DOHH2 (cell line): ENCODE results near the gene CFAP58.

Source experiments
- H3F3A ChIP-seq: fragments of 200-600 bp; sonication (generic), shearing (Covaris generic); 2 replicates; pipeline ENCODE4 v1.6.0; 2016; ENCODE audit warnings: antibody characterized with exemption, mild to moderate bottlenecking; ENCODE audit not compliant: control insufficient read depth, insufficient read depth
- H3K27ac ChIP-seq: fragments of 200-600 bp; sonication (generic); 2 replicates; pipeline ENCODE4 v1.5.1; 2014; ENCODE audit warnings: low read depth, mild to moderate bottlenecking, low read length, moderate library complexity
- H3K27me3 ChIP-seq: fragments of 200-600 bp; sonication (generic); 2 replicates; pipeline ENCODE4 v1.6.1; 2014; ENCODE audit warnings: mild to moderate bottlenecking, low read length, mixed read lengths; ENCODE audit not compliant: control insufficient read depth
- H3K36me3 ChIP-seq: fragments of 200-600 bp; sonication (generic); 2 replicates; pipeline ENCODE4 v1.6.1; 2014; ENCODE audit warnings: mild to moderate bottlenecking, low read length, moderate library complexity, mixed read lengths; ENCODE audit not compliant: control insufficient read depth
- H3K4me1 ChIP-seq: fragments of 200-600 bp; sonication (generic); 2 replicates; pipeline ENCODE4 v1.6.1; 2014; ENCODE audit warnings: mild to moderate bottlenecking, low read length, mixed read lengths; ENCODE audit not compliant: control insufficient read depth
- H3K4me2 ChIP-seq: fragments of 200-600 bp; sonication (generic); 2 replicates; pipeline ENCODE4 v1.6.0; 2014; ENCODE audit warnings: mild to moderate bottlenecking, low read length, moderate library complexity
- H3K4me3 ChIP-seq: fragments of 200-600 bp; sonication (generic); 2 replicates; pipeline ENCODE4 v1.5.1; 2014; ENCODE audit warnings: mild to moderate bottlenecking, low read length, mixed read lengths
- H3K79me2 ChIP-seq: fragments of 200-600 bp; sonication (generic); 2 replicates; pipeline ENCODE4 v1.6.1; 2014; ENCODE audit warnings: mild to moderate bottlenecking, low read length, mixed read lengths; ENCODE audit not compliant: control insufficient read depth
- H3K9me2 ChIP-seq: fragments of 200-600 bp; sonication (generic); replicated peaks from 2 replicates; pipeline ENCODE4 v1.6.1; 2014; ENCODE audit warnings: mild to moderate bottlenecking, low read length, mixed read lengths; ENCODE audit not compliant: control insufficient read depth
- H3K9me3 ChIP-seq: fragments of 200-600 bp; sonication (generic); 2 replicates; pipeline ENCODE4 v1.6.1; 2014; ENCODE audit warnings: antibody characterized with exemption, low read length, mixed read lengths; ENCODE audit not compliant: control insufficient read depth, insufficient read depth
- H4K20me1 ChIP-seq: fragments of 200-600 bp; sonication (generic); 2 replicates; pipeline ENCODE4 v1.6.0; 2014; ENCODE audit warnings: low read depth, mild to moderate bottlenecking, antibody characterized with exemption, low read length, moderate library complexity; ENCODE audit not compliant: control insufficient read depth, insufficient read depth
- EZH2phosphoT487 ChIP-seq: fragments of 200-600 bp; sonication (generic); IDR thresholded peaks from 2 replicates; pipeline ENCODE4 v1.6.1; 2017; ENCODE audit warnings: borderline replicate concordance, mild to moderate bottlenecking, antibody characterized with exemption, low read length, moderate library complexity, mixed read lengths
- TF ChIP-seq, protein P1 (sequence below): fragments of 200-600 bp; sonication (generic); IDR thresholded peaks from one replicate; pipeline ENCODE4 v1.5.1; 2014; ENCODE audit warnings: antibody characterized with exemption, mild to moderate bottlenecking, low read depth, low read length; ENCODE audit not compliant: poor library complexity, severe bottlenecking

Gene CFAP58

DNA sequence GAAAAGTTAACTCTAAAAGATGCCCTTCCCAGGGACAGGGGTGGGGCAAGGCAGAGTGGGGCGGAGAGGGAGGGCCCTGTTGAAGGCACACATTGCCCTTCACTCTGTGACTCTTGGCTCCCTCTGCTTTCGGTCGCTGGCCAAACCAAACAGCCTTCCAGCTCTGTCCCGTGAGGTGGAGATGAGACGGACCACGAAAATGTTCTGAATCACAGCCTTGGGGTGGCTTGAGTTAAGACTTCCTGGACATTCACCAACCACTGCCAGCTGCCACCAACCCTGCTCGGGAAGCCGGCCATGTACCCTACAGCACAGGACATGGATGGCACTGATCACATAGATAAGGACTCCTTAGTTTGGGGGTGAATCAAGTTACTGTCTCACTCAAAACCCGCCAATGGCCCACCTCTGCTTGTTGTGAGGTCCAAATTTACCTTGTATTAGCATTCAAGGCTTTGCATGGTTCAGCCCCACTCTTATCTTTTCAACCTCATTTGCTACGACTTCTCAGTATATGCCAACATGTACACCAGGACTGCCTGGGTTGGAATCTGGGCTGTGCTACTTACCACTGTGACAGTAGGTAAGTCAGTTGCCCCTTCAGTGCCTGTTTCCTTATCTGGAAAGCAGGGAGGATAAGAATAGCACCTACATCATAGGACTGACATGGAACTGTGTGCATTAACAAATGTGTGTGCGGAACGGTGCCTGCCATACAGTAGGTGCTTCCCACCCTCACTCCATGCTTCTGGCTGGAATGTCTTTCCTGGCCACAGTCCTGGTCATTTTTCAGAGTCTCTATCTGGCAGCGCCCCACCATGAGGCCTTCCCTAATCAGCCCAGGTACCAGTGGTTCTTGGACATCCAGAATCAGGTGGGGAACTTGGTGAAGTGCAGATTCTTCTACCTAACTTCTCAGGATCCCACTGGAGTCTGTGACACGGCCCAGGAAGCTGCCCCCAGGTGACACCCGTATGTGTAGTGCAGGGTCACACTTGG, 43.4 kb upstream of the CFAP58 start:
- Histone ChIP-seq H3K36me3 (peaks cover 30% of the 10 kb centered on the region), H3K27me3 (no peaks in the 10 kb centered on the region), H3F3A (no peaks in the 10 kb centered on the region; the same call in 1 of the 2 replicates), H3K4me3 (no peak overlapping the region), H3K79me2 (0 out of 2 replicates have a peak, but pooled peaks cover 2% of the 10 kb centered on the region), H3K9me3 (no peaks in the 10 kb centered on the region), H4K20me1 (peaks cover 3% of the 10 kb centered on the region; the same call in 1 of the 2 replicates), H3K4me1 (no peaks in the 10 kb centered on the region), H3K4me2 (no peak overlapping the region), H3K9me2 (no peaks in the 10 kb centered on the region), H3K27ac (no peak overlapping the region)
- TF ChIP-seq EZH2phosphoT487, result no peak
- TF ChIP-seq, protein P1, sequence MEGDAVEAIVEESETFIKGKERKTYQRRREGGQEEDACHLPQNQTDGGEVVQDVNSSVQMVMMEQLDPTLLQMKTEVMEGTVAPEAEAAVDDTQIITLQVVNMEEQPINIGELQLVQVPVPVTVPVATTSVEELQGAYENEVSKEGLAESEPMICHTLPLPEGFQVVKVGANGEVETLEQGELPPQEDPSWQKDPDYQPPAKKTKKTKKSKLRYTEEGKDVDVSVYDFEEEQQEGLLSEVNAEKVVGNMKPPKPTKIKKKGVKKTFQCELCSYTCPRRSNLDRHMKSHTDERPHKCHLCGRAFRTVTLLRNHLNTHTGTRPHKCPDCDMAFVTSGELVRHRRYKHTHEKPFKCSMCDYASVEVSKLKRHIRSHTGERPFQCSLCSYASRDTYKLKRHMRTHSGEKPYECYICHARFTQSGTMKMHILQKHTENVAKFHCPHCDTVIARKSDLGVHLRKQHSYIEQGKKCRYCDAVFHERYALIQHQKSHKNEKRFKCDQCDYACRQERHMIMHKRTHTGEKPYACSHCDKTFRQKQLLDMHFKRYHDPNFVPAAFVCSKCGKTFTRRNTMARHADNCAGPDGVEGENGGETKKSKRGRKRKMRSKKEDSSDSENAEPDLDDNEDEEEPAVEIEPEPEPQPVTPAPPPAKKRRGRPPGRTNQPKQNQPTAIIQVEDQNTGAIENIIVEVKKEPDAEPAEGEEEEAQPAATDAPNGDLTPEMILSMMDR, result no peak

DNA sequence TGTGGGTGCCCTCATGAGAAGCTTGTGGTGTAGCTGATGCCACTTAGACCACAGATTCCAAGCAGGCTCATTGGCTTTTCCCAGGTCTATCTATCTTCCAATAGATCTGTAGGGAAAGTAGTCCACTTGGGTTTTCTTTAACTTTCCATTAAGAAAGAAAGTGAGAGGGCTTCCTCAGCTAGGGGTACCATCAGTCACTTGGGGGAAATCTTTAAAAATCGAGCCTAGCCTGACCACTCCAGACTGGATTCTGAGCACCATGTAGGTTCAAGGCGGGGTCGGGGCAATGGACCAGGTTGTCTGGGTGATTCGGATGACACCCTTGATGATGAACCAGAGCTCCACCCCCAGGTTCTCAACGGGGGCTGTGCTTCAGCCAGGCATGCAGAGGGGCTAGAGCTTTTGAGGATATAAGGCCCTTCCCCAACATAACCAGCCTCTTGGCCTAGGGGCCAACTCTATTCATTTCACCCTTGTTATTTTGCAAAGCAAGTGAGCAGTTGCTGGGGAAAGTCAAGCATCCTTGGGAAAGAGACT, 42.4 kb upstream of the CFAP58 start:
- Histone ChIP-seq H3K27me3 (no peaks in the 10 kb centered on the region), H3K4me3 (no peak overlapping the region), H3K4me1 (no peaks in the 10 kb centered on the region), H3K9me2 (no peaks in the 10 kb centered on the region), H3K4me2 (no peak overlapping the region), H3F3A (no peaks in the 10 kb centered on the region; the same call in 1 of the 2 replicates), H4K20me1 (peaks cover 3% of the 10 kb centered on the region; the same call in 1 of the 2 replicates), H3K36me3 (peaks cover 40% of the 10 kb centered on the region), H3K79me2 (peaks cover 6% of the 10 kb centered on the region), H3K27ac (no peak overlapping the region), H3K9me3 (no peaks in the 10 kb centered on the region)
- no peak for TF ChIP-seq EZH2phosphoT487
- TF ChIP-seq, protein P1, result no peak

DNA sequence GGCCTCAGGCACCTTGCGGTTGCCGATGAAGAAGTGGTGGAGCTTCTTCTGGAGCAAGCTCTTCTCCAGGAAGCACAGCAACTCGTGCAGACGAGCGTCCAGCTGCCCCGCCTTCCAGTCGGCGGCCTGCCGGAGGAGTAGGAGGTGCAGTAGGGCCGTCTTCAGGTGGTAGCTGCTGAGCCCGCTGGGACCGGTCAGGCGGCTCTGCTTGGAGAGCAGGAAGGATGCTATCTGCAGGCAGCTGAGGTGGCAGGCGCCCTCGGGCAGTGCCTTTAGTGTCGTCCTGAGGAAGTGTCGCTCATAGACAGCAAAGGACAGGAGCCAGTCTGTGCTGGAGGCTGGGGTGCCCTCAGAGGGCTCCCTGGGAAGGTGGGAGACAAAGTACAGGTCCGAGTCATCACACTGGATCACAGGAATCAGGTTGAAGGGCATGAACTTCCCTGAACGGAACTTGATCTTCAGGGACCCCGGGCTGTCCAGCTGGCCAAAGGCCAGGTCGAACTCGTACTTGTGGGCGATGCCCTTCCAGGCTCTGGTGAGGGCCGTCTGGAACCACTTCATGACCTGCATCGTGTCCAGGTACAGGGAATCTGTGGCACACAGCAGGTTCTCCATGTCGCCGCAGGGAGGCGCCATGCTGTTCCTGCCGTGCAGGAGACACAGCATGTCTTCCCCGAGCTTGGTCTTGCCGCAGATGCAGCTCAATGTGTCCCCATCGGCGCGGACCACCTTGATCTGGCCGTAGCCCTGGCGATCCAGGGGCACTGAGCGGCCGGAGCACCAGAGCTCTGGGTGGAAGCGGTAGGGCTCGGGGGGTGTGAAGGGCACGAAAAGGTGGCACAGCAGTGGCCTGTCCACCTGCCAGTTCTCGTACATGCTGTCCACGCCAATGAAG, 38.8 kb upstream of the CFAP58 start:
- Histone ChIP-seq H3F3A (no peaks in the 10 kb centered on the region), H3K4me2 (no peak overlapping the region), H3K27me3 (no peaks in the 10 kb centered on the region), H3K4me1 (peaks cover 28% of the 10 kb centered on the region), H3K9me3 (no peaks in the 10 kb centered on the region), H3K9me2 (no peaks in the 10 kb centered on the region), H4K20me1 (peaks cover 27% of the 10 kb centered on the region; the same call in 1 of the 2 replicates), H3K36me3 (peaks cover 47% of the 10 kb centered on the region), H3K27ac (no peak overlapping the region), H3K4me3 (no peak overlapping the region), H3K79me2 (peaks cover 42% of the 10 kb centered on the region)
- TF ChIP-seq EZH2phosphoT487, result no peak
- TF ChIP-seq, protein P1, result no peak
